ENCODE data around the gene ATP5F1E.

Gene ATP5F1E

DNA sequence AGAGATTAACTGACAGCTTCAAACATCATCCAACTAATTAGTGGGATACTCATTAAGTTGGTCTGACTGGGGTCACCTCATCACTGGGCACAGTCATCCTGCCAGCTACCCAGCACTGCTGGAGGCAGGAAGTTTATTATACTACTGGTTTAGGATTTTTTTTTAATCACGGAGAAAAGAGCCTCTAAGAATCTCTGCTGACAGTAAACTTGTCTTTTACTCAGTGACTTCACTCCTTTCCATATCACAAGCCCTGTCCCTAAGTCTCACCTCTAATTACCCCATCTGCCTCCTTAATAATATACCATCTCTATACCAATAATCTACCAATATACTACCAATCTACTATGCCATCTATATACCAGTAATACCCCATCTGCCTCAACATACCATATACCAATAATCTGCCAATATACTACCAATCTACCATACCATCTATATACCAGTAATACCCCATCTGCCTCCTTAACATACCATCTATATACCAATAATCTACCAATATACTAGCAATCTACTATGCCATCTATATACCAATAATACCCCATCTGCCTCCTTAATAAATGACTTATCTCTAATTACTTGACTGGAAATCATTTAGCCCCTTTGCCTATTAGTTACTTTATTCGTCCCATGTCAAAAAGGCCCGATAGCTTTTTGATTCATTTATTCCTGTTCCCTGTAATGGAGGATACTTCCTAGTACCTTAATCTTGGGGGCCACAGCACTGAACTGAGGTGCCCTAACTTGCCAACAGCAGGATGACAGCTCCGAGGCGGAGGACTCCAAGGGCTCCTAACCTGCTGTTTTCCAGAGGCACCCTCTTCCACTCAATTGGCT is 5.0 kb downstream of the ATP5F1E start:
- ATAC-seq (ENCODE audit: insufficient read depth, low read depth) (no peak), DNase-seq (no peak)
- Histone ChIP-seq H3K27me3 (ENCODE audit: insufficient read depth, low read length, poor library complexity) (no peaks in the 10 kb centered on the region), H3K9me3 (ENCODE audit: insufficient read depth, low read length, severe bottlenecking) (no peaks in the 10 kb centered on the region), H2AFZ (ENCODE audit: low read depth, low read length) (no peak overlapping the region), H3K9ac (ENCODE audit: low read depth, low read length) (no peak overlapping the region), H3K4me1 (ENCODE audit: insufficient read depth, low read length) (peaks cover 48% of the 10 kb centered on the region), H3K4me3 (ENCODE audit: low read depth in 1 of 2, low read length in 2 of 2) (peak overlapping the region in 1 of 2 experiments; percentile 6; a peak in 1 of 4 replicates), H4K20me1 (ENCODE audit: insufficient read depth, low read length) (peaks cover 61% of the 10 kb centered on the region), H3K79me2 (ENCODE audit: insufficient read depth, low read length) (peaks cover 84% of the 10 kb centered on the region), H3K27ac (ENCODE audit: low read length) (no peak overlapping the region), H3K4me2 (ENCODE audit: insufficient read depth, low read length) (peak overlapping the region; percentile 88; the same call in 1 of the 2 replicates), H3K36me3 (ENCODE audit: insufficient read depth, low read length) (peaks cover 91% of the 10 kb centered on the region)
- TF ChIP-seq EZH2 (IDR thresholded peaks at IDR 0.05; ENCODE audit: borderline replicate concordance, low read depth, low read length, severe bottlenecking), result no peak
- TF ChIP-seq, protein P1, sequence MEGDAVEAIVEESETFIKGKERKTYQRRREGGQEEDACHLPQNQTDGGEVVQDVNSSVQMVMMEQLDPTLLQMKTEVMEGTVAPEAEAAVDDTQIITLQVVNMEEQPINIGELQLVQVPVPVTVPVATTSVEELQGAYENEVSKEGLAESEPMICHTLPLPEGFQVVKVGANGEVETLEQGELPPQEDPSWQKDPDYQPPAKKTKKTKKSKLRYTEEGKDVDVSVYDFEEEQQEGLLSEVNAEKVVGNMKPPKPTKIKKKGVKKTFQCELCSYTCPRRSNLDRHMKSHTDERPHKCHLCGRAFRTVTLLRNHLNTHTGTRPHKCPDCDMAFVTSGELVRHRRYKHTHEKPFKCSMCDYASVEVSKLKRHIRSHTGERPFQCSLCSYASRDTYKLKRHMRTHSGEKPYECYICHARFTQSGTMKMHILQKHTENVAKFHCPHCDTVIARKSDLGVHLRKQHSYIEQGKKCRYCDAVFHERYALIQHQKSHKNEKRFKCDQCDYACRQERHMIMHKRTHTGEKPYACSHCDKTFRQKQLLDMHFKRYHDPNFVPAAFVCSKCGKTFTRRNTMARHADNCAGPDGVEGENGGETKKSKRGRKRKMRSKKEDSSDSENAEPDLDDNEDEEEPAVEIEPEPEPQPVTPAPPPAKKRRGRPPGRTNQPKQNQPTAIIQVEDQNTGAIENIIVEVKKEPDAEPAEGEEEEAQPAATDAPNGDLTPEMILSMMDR (IDR thresholded peaks at IDR 0.05; ENCODE audit: borderline replicate concordance, extremely low read depth, low read length, poor library complexity, severe bottlenecking), result no peak

- Histone ChIP-seq H3K9ac (ENCODE audit: low read depth, low read length) (no peak overlapping the region), H4K20me1 (ENCODE audit: insufficient read depth, low read length) (peaks cover 55% of the 10 kb centered on the region), H2AFZ (ENCODE audit: low read depth, low read length) (no peak overlapping the region), H3K4me2 (ENCODE audit: insufficient read depth, low read length) (no peak overlapping the region), H3K4me3 (ENCODE audit: low read depth in 1 of 2, low read length in 2 of 2) (no peak overlapping the region), H3K9me3 (ENCODE audit: insufficient read depth, low read length, severe bottlenecking) (no peaks in the 10 kb centered on the region), H3K27ac (ENCODE audit: low read length) (no peak overlapping the region), H3K36me3 (ENCODE audit: insufficient read depth, low read length) (peaks cover 83% of the 10 kb centered on the region), H3K4me1 (ENCODE audit: insufficient read depth, low read length) (peaks cover 38% of the 10 kb centered on the region), H3K27me3 (ENCODE audit: insufficient read depth, low read length, poor library complexity) (no peaks in the 10 kb centered on the region), H3K79me2 (ENCODE audit: insufficient read depth, low read length) (peaks cover 68% of the 10 kb centered on the region)
- TF ChIP-seq, protein P1 (IDR thresholded peaks at IDR 0.05; ENCODE audit: borderline replicate concordance, extremely low read depth, low read length, poor library complexity, severe bottlenecking), result no peak
- TF ChIP-seq EZH2 (IDR thresholded peaks at IDR 0.05; ENCODE audit: borderline replicate concordance, low read depth, low read length, severe bottlenecking), result no peak
- DNase-seq (no peak), ATAC-seq (ENCODE audit: insufficient read depth, low read depth) (no peak)
These were observed 6.6 kb downstream of the ATP5F1E start for GRCh38 chr20:59025511-59025910.

DNA sequence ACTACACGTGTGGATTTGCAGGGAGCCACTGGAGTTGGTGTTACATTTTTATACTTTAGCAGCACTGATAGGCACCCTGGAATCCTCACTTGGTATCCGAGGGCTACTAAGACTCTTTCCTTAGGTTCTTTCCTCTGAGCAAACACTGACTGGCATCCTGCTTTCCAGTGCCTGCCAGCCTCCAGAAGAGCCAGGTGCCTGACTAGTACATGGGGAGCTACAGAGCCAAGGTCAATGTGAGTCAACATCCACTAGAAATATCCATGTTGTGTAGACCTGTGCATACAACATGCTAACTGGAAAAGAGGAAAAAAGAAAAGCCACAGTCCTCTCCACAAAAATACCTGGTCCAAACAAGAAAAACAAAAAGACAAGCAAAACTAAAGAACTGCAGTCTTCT is 7.0 kb downstream of the ATP5F1E start:
- Histone ChIP-seq H3K9ac (ENCODE audit: low read depth, low read length) (no peak overlapping the region), H2AFZ (ENCODE audit: low read depth, low read length) (no peak overlapping the region), H3K79me2 (ENCODE audit: insufficient read depth, low read length) (peaks cover 64% of the 10 kb centered on the region), H3K36me3 (ENCODE audit: insufficient read depth, low read length) (peaks cover 79% of the 10 kb centered on the region), H3K4me1 (ENCODE audit: insufficient read depth, low read length) (peaks cover 33% of the 10 kb centered on the region), H3K27me3 (ENCODE audit: insufficient read depth, low read length, poor library complexity) (no peaks in the 10 kb centered on the region), H3K4me3 (ENCODE audit: low read depth in 1 of 2, low read length in 2 of 2) (no peak overlapping the region), H3K27ac (ENCODE audit: low read length) (no peak overlapping the region), H3K4me2 (ENCODE audit: insufficient read depth, low read length) (no peak overlapping the region), H4K20me1 (ENCODE audit: insufficient read depth, low read length) (peaks cover 55% of the 10 kb centered on the region), H3K9me3 (ENCODE audit: insufficient read depth, low read length, severe bottlenecking) (no peaks in the 10 kb centered on the region)
- TF ChIP-seq, protein P1 (IDR thresholded peaks at IDR 0.05; ENCODE audit: borderline replicate concordance, extremely low read depth, low read length, poor library complexity, severe bottlenecking), result no peak
- TF ChIP-seq EZH2 (IDR thresholded peaks at IDR 0.05; ENCODE audit: borderline replicate concordance, low read depth, low read length, severe bottlenecking), result no peak
- peak; percentile 1 for DNase-seq
- no peak for ATAC-seq (ENCODE audit: insufficient read depth, low read depth)
